Keratinocyte (primary cell): ENCODE data around the gene CHST15. TPM values are rescaled to one million over a fixed set of nuclear protein-coding genes. Genes with fewer than 3 reads are reported as not detected.
A peak's percentile ranks its signal among the peaks of the same experiment; 100 is the strongest.

ENCODE experiments used
- DNase-seq: peaks from one replicate; pipeline ENCODE4 v3.0.0-alpha.2; 2011; ENCODE audit warnings: low read depth, missing footprints, low spot score
- FAIRE-seq: peaks from 2 replicates; lab custom pipeline; 2011; peaks lifted over from hg19 to GRCh38; lab: Jason Lieb, UNC
- H2AFZ ChIP-seq: 2 replicates; pipeline ENCODE4 v1.6.0; 2012; ENCODE audit warnings: low read length, control low read depth, inconsistent platforms; ENCODE audit not compliant: control insufficient read depth
- H3K27ac ChIP-seq: 2 replicates; pipeline ENCODE4 v1.5.1; 2011; ENCODE audit warnings: low read length; ENCODE audit not compliant: control insufficient read depth, insufficient read depth
- H3K27me3 ChIP-seq: 3 replicates; pipeline ENCODE4 v1.6.0; 2011; ENCODE audit warnings: low read length; ENCODE audit not compliant: control insufficient read depth, insufficient read depth; ENCODE audit errors: extremely low read depth
- H3K36me3 ChIP-seq, 2 experiments: 2 replicates in 1 of 2; 3 replicates in 1 of 2; pipeline ENCODE4 v1.5.1; 2011; ENCODE audit warnings: low read length in 2 of 2, mild to moderate bottlenecking in 1 of 2; ENCODE audit not compliant: control insufficient read depth in 2 of 2, insufficient read depth in 2 of 2; ENCODE audit errors: extremely low read depth in 1 of 2
- H3K4me1 ChIP-seq: 3 replicates; pipeline ENCODE4 v1.5.1; 2011; ENCODE audit warnings: low read length; ENCODE audit not compliant: control insufficient read depth, insufficient read depth; ENCODE audit errors: extremely low read depth
- H3K4me2 ChIP-seq: 3 replicates; pipeline ENCODE4 v1.6.0; 2011; ENCODE audit warnings: low read depth, low read length; ENCODE audit not compliant: control insufficient read depth, insufficient read depth; ENCODE audit errors: extremely low read depth
- H3K4me3 ChIP-seq, 3 experiments: fragments of 200-600 bp in 1 of 3; sonication (generic) in 1 of 3; 2 replicates in 2 of 3; 3 replicates in 1 of 3; pipeline ENCODE4 v1.5.1; 2011 to 2016; ENCODE audit warnings: low read length in 3 of 3, mild to moderate bottlenecking in 3 of 3, control low read depth in 2 of 3, inconsistent platforms in 1 of 3, low read depth in 1 of 3, mixed read lengths in 1 of 3, mixed run types in 1 of 3, moderate library complexity in 1 of 3; ENCODE audit not compliant: control insufficient read depth in 2 of 3, insufficient read depth in 2 of 3; ENCODE audit errors: extremely low read depth in 1 of 3
- H3K79me2 ChIP-seq: 2 replicates; pipeline ENCODE4 v1.6.0; 2012; ENCODE audit warnings: low read length; ENCODE audit not compliant: control insufficient read depth, insufficient read depth
- H3K9ac ChIP-seq: 3 replicates; pipeline ENCODE4 v1.6.0; 2011; ENCODE audit warnings: low read length; ENCODE audit not compliant: control insufficient read depth, insufficient read depth; ENCODE audit errors: extremely low read depth
- H3K9me1 ChIP-seq: 3 replicates; pipeline ENCODE4 v1.6.0; 2011; ENCODE audit warnings: low read length; ENCODE audit not compliant: control insufficient read depth, insufficient read depth; ENCODE audit errors: extremely low read depth
- H3K9me3 ChIP-seq: 2 replicates; pipeline ENCODE4 v1.5.1; 2012; ENCODE audit warnings: low read depth, low read length; ENCODE audit not compliant: control insufficient read depth
- H4K20me1 ChIP-seq: 3 replicates; pipeline ENCODE4 v1.6.0; 2011; ENCODE audit warnings: low read length; ENCODE audit not compliant: control insufficient read depth, insufficient read depth; ENCODE audit errors: extremely low read depth
- EZH2 ChIP-seq: IDR thresholded peaks from one replicate; pipeline ENCODE4 v1.6.1; 2012; ENCODE audit warnings: inconsistent platforms, mild to moderate bottlenecking, low read length, moderate library complexity
- dilution Hi-C: fragments of 300-500 bp; cut with MboI; formaldehyde crosslinking; loops from one replicate; pipeline ENCODE4 v1.7.0; 2020; ENCODE audit warnings: low sequenced_read_pairs; ENCODE audit not compliant: extremely low pct_ligation_motif_present
- polyA plus RNA-seq, 5 experiments: library from polyadenylated mRNA; depleted of rRNA in 3 of 5; stranded (reverse) in 3 of 5; stranded (forward) in 1 of 5; unstranded in 1 of 5; fragments of >200 nt; gene quantifications; 1 replicate in 1 of 5; 2 replicates in 3 of 5; 3 replicates in 1 of 5; pipeline versions ENCODE4 v1.2.1 to v1.2.3, GENCODE V29; 2011 to 2012; ENCODE audit warnings: missing spikeins in 2 of 5, low read depth in 1 of 5, low replicate concordance in 1 of 5
- TF ChIP-seq, protein P1 (sequence below), 3 experiments: IDR thresholded peaks in 1 of 3; conservative IDR thresholded peaks in 1 of 3; optimal IDR thresholded peaks in 1 of 3; 2 replicates in 2 of 3; 3 replicates in 1 of 3; pipeline versions ENCODE3 to v1.5.1; 2011; ENCODE audit warnings: low read length in 3 of 3, mild to moderate bottlenecking in 3 of 3, moderate library complexity in 2 of 3, control low read depth in 1 of 3, inconsistent platforms in 1 of 3; ENCODE audit not compliant: insufficient read depth in 2 of 3; ENCODE audit errors: extremely low read depth in 1 of 3

CHST15 gene
- polyA plus RNA-seq, 1 donor (not counting 4 experiments of a cell fraction or from before 2014, with no cell fraction given), result 24.5 TPM

DNA sequence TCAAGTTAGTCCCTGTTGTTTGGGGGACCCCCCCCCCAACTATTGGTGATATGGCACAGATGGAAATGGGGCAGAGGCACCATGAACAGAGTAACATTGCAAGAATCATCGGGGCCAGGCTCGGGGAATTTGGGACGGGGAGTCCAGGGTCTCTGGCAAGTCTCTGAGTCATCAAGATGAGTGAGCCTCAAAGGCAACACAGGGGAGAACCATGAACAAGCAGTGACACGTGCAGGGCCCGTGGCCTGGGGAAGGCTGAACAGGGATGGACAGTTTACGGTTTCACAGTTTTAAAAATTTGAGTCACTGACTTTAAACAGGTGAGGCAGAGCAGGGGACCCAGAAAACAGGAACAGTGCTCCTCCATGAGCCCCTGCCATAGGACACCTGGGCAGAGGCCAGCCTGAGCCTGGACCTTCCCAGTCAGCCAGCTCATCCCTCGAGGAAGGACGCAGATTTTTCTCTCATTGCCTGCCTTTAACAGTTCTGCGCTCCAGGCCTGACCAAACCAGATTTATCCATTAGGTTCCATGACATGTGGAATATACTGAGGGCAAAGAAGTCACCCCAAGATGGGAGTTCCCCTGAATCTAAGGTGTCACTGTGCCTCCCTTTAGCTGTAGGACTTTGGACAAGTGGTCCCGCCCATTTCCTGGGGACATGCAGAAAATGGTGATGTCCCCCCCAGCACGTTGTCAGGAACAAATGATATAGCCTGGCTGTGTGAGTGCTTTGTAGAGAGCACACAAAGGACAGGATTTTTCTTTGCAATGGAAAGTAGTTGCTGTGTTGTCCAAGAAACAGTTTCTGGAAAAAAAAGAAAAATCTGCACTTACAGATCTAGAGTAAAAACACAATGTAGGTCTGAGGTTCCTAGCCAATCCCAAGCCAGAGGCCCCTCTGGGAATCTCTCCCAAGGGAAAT lies 23.8 kb downstream of the CHST15 start:
- dilution Hi-C loops, result no loop called here
- Histone ChIP-seq H3K4me1 (peaks cover 20% of the 10 kb centered on the region), H3K9ac (no peak overlapping the region), H3K9me1 (peaks cover 5% of the 10 kb centered on the region), H3K9me3 (no peaks in the 10 kb centered on the region), H3K36me3 (peaks cover 0 to 7% of the 10 kb centered on the region in 2 experiments), H4K20me1 (peaks cover 5% of the 10 kb centered on the region), H3K4me3 (no peak overlapping the region), H3K27me3 (no peaks in the 10 kb centered on the region), H3K27ac (peak overlapping the region; percentile 19), H3K4me2 (peak overlapping the region; percentile 75), H2AFZ (no peak overlapping the region), H3K79me2 (peaks cover 50% of the 10 kb centered on the region)
- no peak for DNase-seq
- no peak for TF ChIP-seq EZH2
- TF ChIP-seq, protein P1, sequence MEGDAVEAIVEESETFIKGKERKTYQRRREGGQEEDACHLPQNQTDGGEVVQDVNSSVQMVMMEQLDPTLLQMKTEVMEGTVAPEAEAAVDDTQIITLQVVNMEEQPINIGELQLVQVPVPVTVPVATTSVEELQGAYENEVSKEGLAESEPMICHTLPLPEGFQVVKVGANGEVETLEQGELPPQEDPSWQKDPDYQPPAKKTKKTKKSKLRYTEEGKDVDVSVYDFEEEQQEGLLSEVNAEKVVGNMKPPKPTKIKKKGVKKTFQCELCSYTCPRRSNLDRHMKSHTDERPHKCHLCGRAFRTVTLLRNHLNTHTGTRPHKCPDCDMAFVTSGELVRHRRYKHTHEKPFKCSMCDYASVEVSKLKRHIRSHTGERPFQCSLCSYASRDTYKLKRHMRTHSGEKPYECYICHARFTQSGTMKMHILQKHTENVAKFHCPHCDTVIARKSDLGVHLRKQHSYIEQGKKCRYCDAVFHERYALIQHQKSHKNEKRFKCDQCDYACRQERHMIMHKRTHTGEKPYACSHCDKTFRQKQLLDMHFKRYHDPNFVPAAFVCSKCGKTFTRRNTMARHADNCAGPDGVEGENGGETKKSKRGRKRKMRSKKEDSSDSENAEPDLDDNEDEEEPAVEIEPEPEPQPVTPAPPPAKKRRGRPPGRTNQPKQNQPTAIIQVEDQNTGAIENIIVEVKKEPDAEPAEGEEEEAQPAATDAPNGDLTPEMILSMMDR (optimal IDR thresholded peaks at IDR 0.05 in 1 of 3, IDR thresholded peaks at IDR 0.05 in 1 of 3, conservative IDR thresholded peaks at IDR 0.05 in 1 of 3; ENCODE audit: extremely low read depth in 1 of 3, insufficient read depth in 2 of 3, low read length in 3 of 3), result no peak
- FAIRE-seq, result peak; percentile 65

DNA sequence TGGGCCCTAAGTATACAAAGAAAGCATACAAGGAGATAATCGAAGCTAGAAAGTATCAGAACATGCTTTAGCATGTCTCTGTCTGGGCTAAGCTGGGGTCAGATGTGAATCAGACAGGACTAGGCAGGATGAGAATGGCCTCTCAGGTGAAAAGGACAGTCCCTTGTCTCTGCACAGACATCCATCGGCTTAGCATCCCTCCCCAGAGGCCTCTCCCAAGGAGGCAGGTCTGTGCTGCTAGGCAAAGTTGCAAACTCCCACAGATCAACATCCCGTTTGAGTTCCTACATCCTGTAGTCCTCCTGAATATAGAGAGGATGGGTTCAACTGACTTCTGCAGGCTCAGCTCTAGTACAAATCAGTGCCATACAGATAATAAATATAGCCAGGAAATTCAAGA lies 24.5 kb downstream of the CHST15 start:
- no peaks in the 10 kb centered on the region for H3K9me3 ChIP-seq
- H3K4me1 ChIP-seq, result peaks cover 20% of the 10 kb centered on the region
- no peaks in the 10 kb centered on the region for H3K27me3 ChIP-seq
- H3K4me3 ChIP-seq, result no peak overlapping the region
- TF ChIP-seq EZH2, result no peak
- TF ChIP-seq, protein P1 (optimal IDR thresholded peaks at IDR 0.05 in 1 of 3, IDR thresholded peaks at IDR 0.05 in 1 of 3, conservative IDR thresholded peaks at IDR 0.05 in 1 of 3; ENCODE audit: extremely low read depth in 1 of 3, insufficient read depth in 2 of 3, low read length in 3 of 3), result no peak
- H3K4me2 ChIP-seq, result peak overlapping the region; percentile 75
- FAIRE-seq, result peak; percentile 77
- no peak overlapping the region for H2AFZ ChIP-seq
- H3K9me1 ChIP-seq, result peaks cover 5% of the 10 kb centered on the region
- no peak for DNase-seq
- peaks cover 5% of the 10 kb centered on the region for H4K20me1 ChIP-seq
- H3K27ac ChIP-seq, result peak overlapping the region; percentile 19
- no peak overlapping the region for H3K9ac ChIP-seq
- dilution Hi-C loops, result no loop called here
- peaks cover 44% of the 10 kb centered on the region for H3K79me2 ChIP-seq
- peaks cover 0 to 7% of the 10 kb centered on the region in 2 experiments for H3K36me3 ChIP-seq
